Ovary (tissue), 3 donors: ENCODE measurements around the gene CCDC178.

Experiments used
- CTCF ChIP-seq, 3 donors: fragments of 450-650 bp in 2 of 3; fragments of 200-600 bp in 1 of 3; IDR thresholded peaks; one replicate each; pipeline versions ENCODE4 v1.5.1 to v1.8.0; 2016 to 2022; ENCODE audit warnings: antibody characterized with exemption in 3 of 3, mild to moderate bottlenecking in 1 of 3
- POLR2A ChIP-seq: fragments of 450-650 bp; IDR thresholded peaks from one replicate; pipeline ENCODE4 v1.6.1; 2017; ENCODE audit warnings: antibody characterized with exemption, mild to moderate bottlenecking, moderate library complexity
- donor health status: DM: no; HTN: no; CAD: no.

GRCh38 chr18:33020877-33021276, 419.6 kb downstream of the CCDC178 start:
- TF ChIP-seq POLR2A (no peak), CTCF (IDR thresholded peaks at IDR 0.05) (no peak)
